Measurements from ENCODE around the gene APCDD1.

- TF ChIP-seq, protein P1, sequence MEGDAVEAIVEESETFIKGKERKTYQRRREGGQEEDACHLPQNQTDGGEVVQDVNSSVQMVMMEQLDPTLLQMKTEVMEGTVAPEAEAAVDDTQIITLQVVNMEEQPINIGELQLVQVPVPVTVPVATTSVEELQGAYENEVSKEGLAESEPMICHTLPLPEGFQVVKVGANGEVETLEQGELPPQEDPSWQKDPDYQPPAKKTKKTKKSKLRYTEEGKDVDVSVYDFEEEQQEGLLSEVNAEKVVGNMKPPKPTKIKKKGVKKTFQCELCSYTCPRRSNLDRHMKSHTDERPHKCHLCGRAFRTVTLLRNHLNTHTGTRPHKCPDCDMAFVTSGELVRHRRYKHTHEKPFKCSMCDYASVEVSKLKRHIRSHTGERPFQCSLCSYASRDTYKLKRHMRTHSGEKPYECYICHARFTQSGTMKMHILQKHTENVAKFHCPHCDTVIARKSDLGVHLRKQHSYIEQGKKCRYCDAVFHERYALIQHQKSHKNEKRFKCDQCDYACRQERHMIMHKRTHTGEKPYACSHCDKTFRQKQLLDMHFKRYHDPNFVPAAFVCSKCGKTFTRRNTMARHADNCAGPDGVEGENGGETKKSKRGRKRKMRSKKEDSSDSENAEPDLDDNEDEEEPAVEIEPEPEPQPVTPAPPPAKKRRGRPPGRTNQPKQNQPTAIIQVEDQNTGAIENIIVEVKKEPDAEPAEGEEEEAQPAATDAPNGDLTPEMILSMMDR (IDR thresholded peaks at IDR 0.05; ENCODE audit: low read depth, low read length, poor library complexity, severe bottlenecking) = no peak
- TF ChIP-seq EZH2phosphoT487 (IDR thresholded peaks at IDR 0.05; ENCODE audit: borderline replicate concordance, low read length) = no peak
Observed at GRCh38 chr18:10515456-10515855, 61.0 kb downstream of the APCDD1 start.
